Stimulated activated naive CD4-positive, alpha-beta T cell (primary cell): ENCODE measurements around the gene LCN10.
A peak's percentile ranks its signal among the peaks of the same experiment; 100 is the strongest.

Source experiments
- DNase-seq, 6 experiments: peaks; one replicate each; lab custom pipeline; 2025; lab: John Stamatoyannopoulos, UW

Gene LCN10

DNA sequence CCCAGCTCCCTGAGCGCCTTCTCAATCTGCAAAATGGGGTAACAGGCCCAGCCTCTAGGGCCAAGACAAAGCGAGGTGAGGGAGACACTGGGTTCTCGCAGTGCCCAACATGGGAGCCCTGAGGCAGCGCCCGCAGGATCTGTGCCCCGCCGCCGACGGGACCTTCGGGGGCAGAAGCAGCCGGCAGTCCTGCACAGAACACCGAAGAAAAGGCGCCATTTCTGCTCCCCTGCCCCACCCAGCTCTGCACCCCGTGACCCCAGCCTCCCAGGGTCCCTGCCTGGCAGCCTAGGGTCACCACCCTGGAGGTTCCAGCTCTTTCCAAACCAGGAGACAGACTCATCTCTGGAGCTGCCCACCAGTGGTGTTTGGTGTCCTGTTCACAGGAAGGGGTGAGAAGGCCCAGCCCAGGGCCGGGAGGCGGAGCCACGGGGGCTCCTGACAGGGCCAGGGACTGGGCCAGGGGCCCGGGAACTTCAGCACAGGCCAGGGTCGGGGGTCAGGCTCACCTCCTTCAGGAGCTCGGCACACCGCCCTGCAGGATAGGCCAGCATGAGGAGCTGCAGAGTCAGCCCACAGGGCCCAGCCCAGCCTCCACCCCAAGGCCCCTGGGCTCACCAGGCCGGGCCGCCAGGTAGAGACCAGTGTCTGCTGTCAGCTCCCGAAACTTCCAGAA, 12.0 kb upstream of the LCN10 start:
- DNase-seq: no peak

DNA sequence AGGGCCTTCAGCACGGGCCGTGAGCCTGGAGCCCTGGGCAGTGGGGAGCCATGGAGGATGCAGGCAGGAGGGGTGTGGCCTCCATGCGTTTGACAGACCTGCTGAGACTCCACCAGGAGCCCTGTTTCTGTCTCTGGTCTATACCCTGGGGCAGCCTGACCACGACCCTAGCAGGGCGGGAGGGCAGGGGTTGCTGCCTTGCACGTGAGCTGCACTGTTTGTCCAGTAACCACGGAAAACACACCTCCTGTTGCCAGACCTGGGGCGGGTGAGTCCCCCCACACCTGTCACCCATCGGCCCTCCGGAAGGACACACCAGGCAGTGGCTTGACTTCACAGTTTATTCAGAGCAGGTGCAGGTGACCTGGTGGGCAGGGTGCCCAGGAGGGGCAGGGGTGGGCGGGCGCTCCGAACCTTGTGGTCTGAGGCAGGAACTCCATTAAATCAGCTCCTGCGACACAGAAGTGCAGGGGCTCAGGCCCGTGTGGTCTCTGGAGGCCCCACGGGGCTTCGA, 11.4 kb upstream of the LCN10 start:
- DNase-seq: no peak

DNA sequence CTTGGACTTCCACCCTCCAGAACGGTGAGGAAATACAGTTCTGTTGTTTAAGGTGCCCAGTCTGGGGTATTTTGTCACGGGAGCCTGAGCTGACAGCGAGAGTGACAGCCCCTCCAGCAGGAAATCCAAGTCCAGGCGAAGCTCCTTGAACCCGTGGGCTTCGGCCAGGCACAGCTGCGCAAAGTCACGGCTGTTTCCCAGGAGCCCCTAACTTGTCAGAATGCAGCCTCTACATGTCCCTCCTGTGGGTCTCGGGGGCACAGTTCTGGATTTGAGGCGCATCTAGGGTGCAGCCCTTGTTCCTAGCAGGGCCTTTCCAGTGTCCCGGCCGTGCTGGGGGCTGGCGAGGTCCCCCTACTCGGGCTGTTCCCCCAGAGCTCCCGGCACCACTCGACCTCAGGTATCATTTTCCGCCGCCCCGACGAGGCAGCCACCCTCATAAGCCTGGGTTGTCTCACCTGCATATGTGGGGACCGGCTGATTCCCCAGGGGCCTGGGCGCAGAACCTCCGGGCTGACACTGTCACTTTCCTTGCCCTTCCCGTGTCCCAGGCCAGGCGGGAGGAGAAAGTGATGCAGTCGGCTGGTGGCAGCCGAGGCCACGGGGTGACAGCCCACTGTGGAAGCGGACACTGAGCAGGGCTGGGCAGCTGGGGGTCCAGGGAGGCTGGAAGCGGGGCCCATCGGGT, 10.8 kb upstream of the LCN10 start:
- DNase-seq: no peak

DNA sequence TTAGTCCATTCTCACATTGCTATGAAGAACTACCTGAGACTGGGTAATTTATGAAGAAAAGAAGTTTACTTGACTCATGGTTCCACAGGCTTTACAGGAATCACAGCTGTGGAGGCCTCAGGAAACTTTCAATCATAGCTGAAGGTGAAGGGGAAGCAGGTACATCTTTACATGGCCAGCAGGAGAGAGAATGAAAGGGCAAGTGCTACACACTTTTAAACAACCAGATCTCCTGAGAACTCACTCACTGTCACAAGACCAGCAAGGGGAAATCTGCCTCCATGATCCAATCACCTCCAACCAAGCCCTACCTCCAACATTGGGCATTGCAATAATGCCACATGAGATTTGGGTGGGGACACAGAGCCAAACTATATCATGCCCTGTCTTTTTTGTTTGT, 9.1 kb upstream of the LCN10 start:
- no peak for DNase-seq

DNA sequence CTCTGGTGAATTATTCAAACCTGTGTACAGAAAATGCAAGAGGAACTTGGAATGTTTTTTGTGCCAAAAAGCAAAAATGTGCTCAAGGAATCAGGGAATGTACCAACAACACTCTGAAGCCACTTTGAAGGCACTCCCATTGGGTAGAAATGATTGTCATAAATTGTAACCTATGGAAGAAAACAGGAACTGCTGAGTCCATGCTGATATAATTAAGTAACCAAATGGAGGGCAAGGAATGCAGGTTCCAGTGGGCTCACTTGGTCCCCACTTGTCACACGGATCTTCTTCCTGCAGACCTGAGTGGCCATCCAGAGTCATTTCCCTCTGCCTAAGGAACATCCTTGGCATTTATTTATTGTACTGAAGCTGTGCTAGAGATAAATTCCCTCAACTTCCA, 8.5 kb upstream of the LCN10 start:
- no peak for DNase-seq

DNA sequence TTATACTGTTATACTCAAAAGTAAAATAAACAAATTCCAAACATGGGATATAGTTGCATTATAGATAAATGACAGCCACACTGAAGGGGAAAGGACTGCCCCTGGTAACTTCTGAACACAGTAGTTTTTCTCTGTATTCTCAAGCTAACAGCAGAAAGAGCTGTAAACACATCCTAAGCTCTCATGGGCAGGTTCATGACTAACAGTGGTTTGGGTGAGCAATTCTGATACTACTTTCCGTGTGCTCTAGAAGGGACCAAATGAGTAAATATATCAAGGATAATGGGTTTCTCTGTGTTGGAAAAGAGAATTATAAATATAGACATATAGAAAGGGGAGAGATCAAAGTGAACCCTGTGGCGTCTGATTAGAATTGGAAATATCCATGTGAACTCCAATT, 7.8 kb upstream of the LCN10 start:
- DNase-seq: no peak

DNA sequence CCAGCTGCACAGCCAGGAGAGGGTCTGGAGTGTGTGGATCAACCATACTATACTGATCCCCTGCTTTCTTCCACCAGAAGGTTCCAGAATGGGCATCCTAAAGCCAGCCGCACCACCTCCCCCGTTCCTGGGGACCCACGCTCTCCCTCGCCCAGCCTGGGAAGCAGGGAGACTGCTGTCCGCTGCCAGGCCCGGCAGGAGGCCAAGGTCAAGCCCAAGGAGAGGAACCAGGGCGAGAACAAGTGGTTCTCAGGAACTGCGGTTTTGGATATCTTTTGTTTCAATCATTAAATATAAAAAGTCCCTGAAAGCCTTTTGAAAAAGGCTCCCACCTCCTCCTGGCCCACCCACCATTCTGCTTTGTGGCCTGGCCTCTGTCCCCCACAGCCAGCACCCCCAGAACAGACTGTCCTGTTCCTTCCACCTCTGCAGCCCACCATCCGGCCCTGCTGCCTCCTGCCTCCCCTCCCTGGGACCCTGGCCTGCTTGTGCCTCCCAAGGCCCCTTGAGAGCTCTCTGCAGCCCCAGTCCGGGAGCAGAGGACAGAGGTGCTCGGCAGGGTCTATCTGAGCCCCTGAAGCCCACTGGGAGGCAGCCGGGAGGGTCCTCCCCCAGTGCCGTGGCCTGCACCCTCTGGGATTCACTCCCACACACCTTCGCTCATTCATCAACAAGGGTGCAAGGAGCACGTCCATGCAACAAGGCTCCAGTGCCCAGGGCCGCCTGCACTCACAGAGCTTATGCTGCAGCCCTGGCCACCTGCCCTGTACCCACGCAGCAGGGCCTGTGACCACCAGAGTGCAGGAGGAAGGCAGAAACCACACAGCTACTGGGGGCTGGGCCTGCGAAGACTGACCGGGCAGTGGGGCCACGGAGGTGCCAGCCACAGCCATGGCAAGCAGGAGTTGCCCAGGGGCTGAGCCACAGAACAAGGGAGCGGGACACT, 6.2 kb upstream of the LCN10 start:
- no peak for DNase-seq

DNA sequence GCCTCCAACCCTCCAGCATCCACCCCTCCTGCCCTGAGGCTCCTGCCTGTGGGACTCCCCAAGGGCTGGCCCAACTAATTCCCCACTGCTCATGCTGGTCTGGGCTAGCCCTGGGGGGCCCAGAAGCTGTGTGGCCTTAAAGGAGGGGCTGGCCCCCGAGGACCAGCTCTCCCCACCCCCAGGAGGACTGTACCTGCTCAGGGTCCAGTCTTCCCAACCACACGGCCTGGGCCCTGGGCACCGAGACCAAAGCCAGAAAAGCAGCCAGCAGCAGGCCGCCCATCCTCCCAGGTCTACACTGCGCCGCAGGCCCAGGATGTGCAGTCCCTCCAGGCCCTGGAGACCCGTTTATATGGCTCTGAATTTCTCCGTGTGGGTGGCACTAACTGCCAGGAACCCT, 5.5 kb upstream of the LCN10 start, which contains the start of gene LCN6:
Gene LCN6 (minus strand): TSS at position 325 of the 400 bp plus-strand sequence. CDS start 42 bp downstream, at position 283.
- no peak for DNase-seq

DNA sequence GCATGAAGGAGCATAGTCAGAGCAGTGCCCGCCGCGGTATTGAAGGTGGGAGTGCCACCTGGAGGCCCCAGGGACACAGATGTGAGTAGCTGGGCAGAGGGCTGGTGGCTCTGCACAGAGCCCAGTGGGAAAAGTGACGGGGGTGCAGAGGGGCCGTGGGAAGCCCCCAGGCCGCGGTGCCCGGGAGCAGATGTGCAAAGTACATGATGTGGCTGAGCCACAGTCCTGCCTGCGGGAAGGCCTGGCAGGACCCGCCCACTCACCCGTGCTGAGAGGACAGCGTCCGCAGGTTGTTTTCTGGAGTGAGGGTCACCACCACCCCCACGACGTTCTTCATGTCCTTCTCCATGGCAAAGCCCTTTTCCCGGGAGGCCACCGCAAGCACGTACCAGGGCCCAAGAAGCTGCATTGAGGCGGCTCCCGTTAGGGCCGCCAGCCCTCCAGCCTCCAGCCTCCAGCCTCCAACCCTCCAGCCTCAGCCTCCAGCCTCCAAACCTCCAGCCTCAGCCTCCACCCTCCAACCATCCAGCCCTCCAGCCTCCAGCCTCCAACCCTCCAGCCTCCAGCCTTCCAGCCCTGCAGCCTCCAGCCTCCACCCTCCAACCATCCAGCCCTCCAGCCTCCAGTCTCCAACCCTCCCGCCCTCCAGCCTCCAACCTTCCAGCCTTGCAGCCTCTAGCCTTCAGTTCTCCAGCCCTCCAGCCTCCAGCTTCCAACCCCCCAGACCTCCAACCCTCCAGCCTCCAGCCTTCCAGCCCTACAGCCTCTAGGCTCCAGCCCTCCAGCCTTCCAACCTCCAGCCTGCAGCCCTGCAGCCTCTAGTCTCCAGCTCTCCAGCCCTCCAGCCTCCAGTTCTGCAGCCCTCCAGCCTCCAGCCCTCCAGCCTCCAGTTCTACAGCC, 4.7 kb upstream of the LCN10 start:
- no peak for DNase-seq

DNA sequence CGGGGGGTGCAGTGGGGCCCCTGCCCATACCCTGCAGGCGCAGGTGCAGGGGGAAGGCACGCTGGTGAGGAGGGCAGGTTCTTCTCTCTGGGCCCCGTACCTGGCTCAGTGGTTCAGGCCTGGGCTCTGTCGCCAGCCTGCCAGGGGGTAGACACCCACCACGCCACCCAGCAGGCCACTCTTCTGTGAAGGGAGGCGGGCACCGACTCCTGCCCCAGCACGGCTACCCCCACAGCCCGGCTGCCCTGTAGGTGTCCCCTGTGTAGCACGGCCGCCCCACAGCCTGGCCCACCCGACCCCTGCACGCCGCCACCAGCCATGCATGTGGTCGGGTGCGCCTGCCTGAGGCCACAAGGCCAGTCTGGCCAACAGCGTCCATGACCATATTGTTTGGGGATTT, 3.9 kb upstream of the LCN10 start:
- no peak for DNase-seq

DNA sequence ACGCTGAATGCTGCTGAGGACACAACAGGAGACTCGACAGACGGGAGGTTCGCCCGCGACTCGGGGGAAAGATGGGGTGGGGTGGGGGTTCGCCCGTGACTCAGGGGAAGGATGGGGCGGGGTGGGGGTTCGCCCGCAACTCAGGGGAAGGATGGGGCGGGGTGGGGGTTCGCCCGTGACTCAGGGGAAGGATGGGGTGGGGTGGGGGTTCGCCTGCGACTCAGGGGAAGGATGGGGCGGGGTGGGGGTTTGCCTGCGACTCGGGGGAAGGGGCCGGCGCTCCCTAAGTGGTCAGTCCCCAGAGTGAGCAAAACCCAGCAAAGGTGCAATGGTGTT, 3.4 kb upstream of the LCN10 start:
- DNase-seq: no peak

DNA sequence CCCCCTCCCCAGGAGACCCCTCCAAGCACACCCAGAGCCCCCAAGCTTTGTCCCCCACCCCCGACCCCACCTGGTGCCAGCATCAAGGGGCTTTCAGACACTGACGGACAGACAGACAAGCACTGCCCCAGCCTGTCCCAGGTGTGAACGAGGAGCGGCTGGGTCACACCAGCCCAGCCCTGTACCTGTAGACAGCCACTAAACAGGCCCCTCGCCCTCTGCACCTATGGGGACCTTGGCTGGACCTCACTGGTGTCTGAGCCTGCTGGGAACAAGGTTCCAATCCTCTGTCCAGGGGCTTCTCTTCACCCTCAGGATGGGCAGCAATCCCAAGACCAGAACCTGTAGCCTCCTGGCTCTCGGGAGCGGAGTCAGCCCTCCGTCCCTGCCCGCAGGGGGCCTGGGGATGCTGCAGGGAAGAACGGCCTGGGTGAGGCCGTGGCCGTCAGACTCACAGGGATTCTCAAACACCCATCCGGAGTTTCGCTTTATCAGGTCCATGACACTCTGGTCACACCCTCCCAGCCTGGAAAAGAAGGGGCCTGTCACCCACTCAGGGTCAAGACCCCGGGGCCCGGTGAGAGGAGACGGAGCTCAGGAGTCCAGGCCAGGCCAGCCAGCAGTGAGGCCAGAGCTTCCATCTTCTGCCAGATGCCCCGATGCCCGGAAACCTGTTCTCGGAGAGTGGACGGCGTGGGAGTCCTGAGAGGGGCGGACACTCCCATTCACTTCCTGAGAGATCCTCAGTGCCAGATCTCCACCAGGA, 2.8 kb upstream of the LCN10 start:
- no peak for DNase-seq

DNA sequence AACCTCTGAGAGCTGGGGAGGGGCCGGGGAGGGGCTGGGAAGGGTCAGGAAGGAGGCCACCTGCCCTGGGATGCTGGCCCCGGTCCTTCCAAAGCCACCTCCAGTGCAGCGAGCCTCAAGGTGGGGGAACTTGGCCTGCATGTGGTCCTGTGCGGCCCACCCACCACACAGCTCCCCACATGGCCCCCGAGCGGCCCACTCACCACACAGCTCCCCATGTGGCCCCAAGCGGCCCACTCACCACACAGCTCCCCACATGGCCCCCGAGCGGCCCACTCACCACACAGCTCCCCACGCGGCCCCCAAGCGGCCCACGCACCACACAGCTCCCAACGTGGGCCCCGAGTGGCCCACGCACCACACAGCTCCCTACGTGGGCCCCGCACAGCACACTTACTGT, 2.0 kb upstream of the LCN10 start:
- DNase-seq: no peak

DNA sequence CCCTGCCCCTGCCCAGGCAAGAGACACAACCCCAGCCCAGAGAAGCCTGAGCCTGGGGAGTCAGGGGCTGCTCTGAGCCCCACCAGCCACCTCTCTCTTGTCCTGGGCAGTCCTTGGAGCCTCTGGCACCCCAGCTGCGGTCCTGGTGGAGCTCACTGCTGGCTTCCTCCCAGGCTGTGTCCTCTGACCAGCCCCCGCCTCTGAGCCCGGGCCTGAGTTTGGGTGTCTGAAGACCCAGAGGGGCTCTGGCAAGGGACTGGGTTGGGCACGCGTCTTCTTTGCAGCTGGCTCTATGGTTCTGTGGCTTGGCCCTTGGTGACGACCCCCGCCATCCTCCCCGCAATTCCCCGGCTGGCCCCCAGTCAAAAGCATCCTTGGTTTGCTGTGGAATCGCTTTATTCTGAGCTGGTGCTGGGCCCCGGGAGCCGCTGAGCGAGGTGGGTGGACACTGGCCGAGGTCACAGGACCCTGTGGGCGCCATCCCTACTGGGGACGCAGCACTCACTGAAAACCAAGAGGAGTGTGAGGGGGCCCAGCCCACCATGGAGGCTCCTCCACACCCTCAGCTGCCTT, 985 bp upstream of the LCN10 start:
- no peak for DNase-seq

DNA sequence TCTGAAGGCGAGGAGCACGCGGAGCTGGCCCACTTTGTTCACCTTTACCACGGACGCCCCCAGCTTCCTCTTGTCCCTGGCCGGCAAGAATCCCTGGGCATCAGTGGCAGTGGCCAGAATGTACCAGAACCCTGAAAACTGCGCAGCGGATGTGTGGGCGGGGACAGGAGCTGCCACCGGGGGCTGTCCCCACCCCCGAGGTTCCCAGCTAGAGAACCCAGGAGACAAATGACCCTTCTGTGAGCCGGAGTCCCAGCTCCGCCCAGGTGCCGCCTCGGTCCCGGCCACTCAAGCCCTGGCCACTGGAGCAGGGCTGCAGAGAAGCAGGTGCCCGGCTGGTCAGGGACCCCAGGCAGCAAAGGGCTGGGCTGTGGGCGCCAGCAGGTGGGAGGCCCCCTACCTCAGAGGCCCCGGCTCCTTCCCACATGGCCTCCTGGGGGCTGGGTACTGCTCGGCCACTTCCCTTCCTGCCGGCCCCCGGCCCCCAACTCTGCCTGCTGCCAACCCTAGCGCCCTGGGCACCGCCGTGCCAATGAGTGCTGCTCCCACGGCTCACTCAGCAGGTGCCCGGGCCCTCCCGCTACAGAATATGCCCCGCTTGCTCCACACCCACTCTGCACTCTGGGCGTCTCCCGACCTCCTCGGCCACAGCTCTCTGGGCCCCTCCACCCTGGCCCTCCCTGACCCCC, 713 bp downstream of the LCN10 start:
- peak in 2 of 6 experiments; percentile 33 for DNase-seq

DNA sequence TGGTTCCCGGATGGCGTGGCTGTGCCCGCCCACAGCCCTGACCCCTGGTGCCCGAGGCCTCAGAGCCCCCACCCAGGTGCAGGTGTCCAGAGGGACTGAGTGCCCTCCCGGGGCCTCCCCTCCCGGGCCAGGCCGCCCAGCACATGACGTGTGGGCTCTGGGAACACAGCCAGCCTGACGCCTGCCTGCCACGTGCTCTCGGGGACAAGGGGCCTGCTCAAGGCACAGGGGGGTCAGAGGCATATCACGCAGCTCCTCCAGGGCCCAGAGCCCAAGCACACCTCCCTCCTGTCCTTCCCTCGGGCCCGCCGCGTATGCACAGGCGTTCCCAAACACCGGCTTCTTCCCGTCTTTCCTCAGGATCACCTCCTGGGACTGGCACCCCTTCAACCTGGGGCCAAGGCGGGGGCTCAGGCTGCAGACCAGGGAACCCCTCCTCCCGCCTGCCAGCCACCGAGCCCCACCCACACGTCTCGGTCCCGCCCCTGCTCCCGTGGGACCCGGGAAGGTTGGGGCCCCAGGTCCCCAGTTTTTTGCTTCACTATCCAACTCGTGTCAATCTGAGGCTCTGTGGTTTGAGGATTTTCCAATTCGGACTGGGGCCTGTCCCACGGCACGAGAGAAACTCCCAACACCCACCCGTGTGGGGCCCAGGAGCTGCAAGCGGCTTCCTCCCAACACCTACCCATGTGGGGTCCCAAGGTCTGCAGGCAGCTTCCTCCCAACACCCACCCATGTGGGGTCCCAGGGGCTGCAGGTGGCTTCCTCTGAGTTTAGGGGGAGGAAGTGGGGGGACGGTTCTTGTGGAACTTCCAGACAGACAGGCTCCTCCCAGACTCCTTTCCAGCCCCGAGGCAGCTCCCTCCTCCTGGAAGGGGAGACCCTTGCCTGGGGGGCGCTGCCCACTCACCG, 1.5 kb downstream of the LCN10 start:
- DNase-seq: peak in 2 of 6 experiments; percentile 18 to 33

DNA sequence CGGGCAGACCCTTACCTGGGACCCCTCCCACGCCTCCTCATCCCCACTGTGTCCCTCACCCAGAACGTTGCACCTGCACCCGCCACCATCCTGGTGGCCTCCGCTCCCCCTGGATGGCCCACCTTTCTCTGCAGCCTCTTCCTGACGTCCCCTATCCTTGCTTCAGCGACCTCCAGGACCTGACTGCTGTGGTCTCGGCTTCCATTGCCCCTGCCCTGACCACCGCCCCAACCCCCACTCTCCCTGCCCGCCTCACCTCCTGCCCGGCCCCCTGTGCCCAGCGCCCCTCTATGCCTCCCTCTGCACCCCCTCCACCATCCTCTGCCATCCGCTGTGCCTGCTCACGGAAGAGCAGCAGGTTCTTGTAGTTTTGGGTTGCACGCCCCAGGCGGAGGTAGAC, 2.2 kb downstream of the LCN10 start:
- DNase-seq: no peak

DNA sequence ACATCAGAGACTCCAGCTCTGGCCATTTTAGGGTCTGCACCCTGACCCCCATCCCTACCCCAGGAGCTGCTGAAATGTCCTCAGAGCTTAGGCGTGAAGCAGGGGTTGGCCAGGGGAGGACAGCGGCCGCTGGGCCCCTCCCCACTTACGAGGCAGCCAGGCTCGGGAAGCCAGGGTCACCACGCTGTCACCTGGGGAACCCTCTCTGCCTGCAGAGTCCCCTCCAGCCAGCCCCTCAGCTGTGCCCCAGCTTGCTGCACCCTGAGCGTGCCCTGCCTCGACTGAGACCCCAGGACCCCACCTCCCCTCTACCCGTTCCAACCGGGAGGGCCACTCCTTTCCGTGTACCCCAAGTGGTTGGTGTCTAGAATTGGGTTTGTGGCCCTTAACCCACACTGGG, 2.7 kb downstream of the LCN10 start:
- DNase-seq: no peak

DNA sequence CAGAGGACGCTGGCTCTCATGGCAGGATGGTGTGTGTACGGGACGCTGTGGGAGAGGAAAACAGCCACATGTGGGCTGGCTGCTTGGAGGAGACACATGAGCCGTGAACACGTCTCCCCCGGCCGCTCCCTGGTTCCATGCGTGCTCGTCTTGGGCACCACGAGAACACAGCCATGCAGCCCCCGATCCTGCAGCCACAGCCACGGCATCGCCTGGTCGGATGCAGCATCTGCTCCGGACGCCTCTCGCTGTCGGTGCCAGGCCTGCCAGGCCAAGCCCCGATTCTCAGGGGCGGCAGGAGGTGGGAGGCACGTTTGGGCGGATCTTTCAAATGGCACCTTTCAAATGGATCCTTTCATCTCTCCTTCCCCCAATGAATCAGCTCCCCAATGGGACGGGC, 3.2 kb downstream of the LCN10 start:
- DNase-seq: no peak
